CD4-positive, alpha-beta T cell treated with Interleukin-17A for 1 hour (primary cell): ENCODE measurements around the gene MROH9.
"Not testable (repeated sequence)": the region's sequence is repeated elsewhere in the genome, so short reads cannot be mapped to it uniquely, and the experiment has no call there.

Experiments
- DNase-seq: peaks from one replicate; pipeline ENCODE4 v3.0.0-alpha.2; 2020

The MROH9 gene

GRCh38 chr1:170935231-170935630 is at the start of gene MROH9:
Gene MROH9 (plus strand): TSS chr1:170935534. CDS start chr1:170945557, 10,023 bp downstream.
- no peak for DNase-seq

- no peak for DNase-seq
Observed at GRCh38 chr1:170885551-170885950, 49.8 kb upstream of the MROH9 start.

GRCh38 chr1:170886460-170886859 is 48.9 kb upstream of the MROH9 start:
- DNase-seq, result no peak

GRCh38 chr1:170887726-170888125 is 47.6 kb upstream of the MROH9 start:
- DNase-seq, result no peak

GRCh38 chr1:170891872-170892271 is 43.5 kb upstream of the MROH9 start:
- DNase-seq, result no peak

GRCh38 chr1:170893655-170894297 is 41.6 kb upstream of the MROH9 start:
- DNase-seq, result no peak

GRCh38 chr1:170903961-170904360 is 31.4 kb upstream of the MROH9 start:
- no peak for DNase-seq

- DNase-seq, result no peak
Observed at GRCh38 chr1:170908942-170909341, 26.4 kb upstream of the MROH9 start.

- DNase-seq, result no peak
Observed at GRCh38 chr1:170910273-170910672, 25.1 kb upstream of the MROH9 start.

- no peak for DNase-seq
Observed at GRCh38 chr1:170917373-170917772, 18.0 kb upstream of the MROH9 start.

- not testable (repeated sequence) for DNase-seq
Observed at GRCh38 chr1:170924656-170925055, 10.7 kb upstream of the MROH9 start.

- no peak for DNase-seq
Observed at GRCh38 chr1:170927955-170928840, 7.1 kb upstream of the MROH9 start.

GRCh38 chr1:170929412-170929834 is 5.9 kb upstream of the MROH9 start:
- DNase-seq, result no peak

- DNase-seq, result peak; percentile 49
Observed at GRCh38 chr1:170929835-170930554, 5.3 kb upstream of the MROH9 start.

- no peak for DNase-seq
Observed at GRCh38 chr1:170931650-170932049, 3.7 kb upstream of the MROH9 start.

- DNase-seq, result no peak
Observed at GRCh38 chr1:170932236-170932635, 3.1 kb upstream of the MROH9 start.

- no peak for DNase-seq
Observed at GRCh38 chr1:170938281-170938680, 2.9 kb downstream of the MROH9 start.

- no peak for DNase-seq
Observed at GRCh38 chr1:170939476-170939875, 4.1 kb downstream of the MROH9 start.

- not testable (repeated sequence) for DNase-seq
Observed at GRCh38 chr1:170951744-170952143, 16.4 kb downstream of the MROH9 start.

GRCh38 chr1:170959385-170959784 is 24.1 kb downstream of the MROH9 start:
- no peak for DNase-seq

- DNase-seq, result no peak
Observed at GRCh38 chr1:170964506-170964905, 29.2 kb downstream of the MROH9 start.

- peak; percentile 23 for DNase-seq
Observed at GRCh38 chr1:170967042-170967910, 31.9 kb downstream of the MROH9 start.

GRCh38 chr1:170970256-170970655 is 34.9 kb downstream of the MROH9 start:
- no peak for DNase-seq
